H4 (cell line): ENCODE results near the gene SESN2. TPM values are rescaled to one million over a fixed set of nuclear protein-coding genes. Genes with fewer than 3 reads are reported as not detected.

Source experiments
- DNase-seq: peaks from one replicate; pipeline ENCODE4 v3.0.0-alpha.2; 2015; ENCODE audit warnings: low spot score
- total RNA-seq: library from RNA; depleted of rRNA; stranded (reverse); fragments of >200 nt; shearing (Covaris generic); gene quantifications from 2 replicates; pipeline ENCODE4 v1.2.3, GENCODE V29; 2014

SESN2 gene
- total RNA-seq, 1 experiment from 2014 or later, result 11.8 TPM

- DNase-seq, result peak; percentile 87
These were observed 10.1 kb upstream of the SESN2 start for GRCh38 chr1:28249013-28249865.

GRCh38 chr1:28249866-28250295 lies 9.4 kb upstream of the SESN2 start:
- no peak for DNase-seq

GRCh38 chr1:28256197-28256827 lies 3.0 kb upstream of the SESN2 start:
- no peak for DNase-seq

- DNase-seq, result no peak
These were observed 1.6 kb upstream of the SESN2 start for GRCh38 chr1:28257736-28258135.

- DNase-seq, result no peak
These were observed 578 bp upstream of the SESN2 start for GRCh38 chr1:28258628-28259251.

DNA sequence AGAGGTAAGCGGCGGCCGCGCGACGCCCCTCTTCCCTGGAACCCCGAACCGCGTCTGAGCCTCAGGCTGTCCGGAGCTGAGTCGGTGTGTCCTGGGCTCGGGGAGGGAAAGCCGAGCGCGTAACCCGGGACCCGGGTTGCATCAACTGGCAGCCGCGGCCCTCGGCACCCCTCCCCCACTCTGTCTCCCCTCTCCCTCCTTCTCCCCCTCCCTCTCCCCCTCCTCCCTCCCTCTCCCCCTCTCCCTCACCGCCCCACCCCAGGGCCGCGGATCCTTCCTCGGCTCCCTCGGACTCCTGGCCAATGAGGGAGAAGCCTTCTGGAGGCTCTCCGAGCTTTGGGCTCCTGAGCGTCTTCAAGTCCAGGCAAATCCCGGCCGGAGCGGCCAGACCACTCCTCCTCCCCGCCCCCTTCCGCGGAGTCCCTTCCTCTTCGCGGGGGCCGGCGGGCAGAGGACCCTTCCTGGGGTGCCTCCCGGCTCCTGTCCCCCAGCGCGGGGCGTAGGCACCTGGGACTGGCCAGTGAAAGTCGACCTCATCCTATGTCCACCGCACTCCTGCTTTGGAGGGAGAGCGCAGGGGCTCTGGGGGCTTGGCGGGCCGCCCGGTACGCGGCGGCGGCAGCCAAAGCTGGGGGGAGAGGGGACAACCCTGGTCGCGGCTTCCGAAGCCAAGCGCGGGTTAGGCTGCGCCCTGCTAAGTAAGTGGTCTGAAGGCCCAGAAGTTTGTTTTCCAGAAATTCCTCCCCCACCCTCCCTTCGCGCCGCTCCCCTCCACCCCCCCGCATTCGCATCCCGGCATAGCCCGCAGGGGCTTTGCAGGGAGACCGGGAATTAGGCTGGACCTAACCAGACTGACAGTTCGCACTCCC lies 850 bp downstream of the SESN2 start:
- DNase-seq, result peak; percentile 62

DNA sequence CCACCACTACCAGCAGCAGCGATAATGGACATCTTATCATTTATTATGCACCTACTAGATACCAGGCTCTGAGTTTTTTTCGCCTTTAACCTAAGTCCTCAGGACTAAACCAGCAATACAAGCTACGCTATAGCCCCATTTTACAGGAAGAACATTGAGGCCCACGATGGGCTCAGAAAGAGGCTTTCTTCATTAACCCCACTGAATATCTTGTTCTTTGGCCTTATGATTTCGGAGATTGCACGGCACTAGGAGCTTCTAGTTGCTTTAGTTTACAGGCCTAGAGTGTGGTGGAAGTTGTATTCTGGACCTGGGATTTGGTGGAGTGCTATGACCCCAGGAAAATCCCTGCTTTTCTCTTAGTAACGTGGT lies 1.5 kb downstream of the SESN2 start:
- no peak for DNase-seq

GRCh38 chr1:28264897-28265296 lies 5.6 kb downstream of the SESN2 start:
- DNase-seq, result no peak

DNA sequence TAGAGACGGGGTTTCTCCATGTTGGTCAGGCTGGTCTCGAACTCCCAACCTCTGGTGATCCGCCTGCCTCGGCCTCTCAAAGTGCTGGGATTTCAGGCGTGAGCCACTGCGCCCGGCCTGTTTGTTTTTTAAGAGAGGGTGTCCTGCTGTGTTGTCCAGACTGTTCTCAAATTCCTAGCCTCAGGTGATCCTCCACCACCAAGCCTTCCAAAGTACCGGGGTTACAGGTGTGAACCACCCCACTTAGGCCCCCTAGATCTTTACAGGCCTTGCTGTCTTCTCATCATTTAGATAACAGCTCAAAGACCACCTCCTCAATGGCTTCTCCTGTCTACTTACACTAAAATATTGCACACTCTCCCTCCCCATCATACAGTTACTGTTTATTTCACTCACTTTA lies 6.3 kb downstream of the SESN2 start:
- no peak for DNase-seq

DNA sequence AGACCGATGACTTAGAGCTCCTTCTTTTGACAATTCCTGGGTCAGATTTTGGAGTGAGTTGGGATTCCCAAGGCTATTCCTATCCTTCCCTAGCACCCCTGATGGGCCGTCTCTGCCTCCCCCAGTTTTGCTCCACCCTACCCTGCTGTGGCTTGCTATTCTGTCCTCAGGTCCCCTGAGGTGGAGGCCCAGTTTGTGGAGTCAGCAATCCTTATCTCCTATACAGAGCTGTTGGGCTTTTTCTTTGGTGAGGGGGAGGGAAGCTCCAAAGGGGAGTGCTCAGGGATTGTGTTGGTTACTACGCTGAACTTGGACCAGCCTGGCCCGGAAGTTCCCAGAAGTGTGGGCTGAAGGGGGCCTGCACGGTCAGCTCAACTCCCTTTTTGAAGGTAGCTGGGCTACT lies 7.6 kb downstream of the SESN2 start:
- DNase-seq, result no peak

GRCh38 chr1:28267633-28268032 lies 8.3 kb downstream of the SESN2 start:
- no peak for DNase-seq

DNA sequence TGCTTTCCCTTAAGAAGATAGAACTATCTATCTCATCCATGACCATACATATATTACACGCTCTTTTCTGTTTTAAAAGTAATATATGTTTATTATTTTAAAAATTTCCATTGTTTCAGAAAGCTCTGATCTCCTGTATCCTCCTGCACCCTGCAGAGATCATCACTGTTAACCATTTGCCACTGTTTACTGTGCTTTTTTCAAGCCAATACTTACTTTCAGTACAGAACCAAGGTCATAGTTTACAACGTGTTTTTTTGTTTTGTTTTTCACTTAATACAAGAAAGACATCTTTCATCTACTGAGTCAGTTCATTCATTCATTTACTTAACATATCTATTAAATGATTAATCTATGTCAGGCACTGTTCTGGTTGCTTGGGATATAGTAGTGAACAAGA lies 10.2 kb downstream of the SESN2 start:
- DNase-seq, result no peak

- DNase-seq, result no peak
These were observed 13.0 kb downstream of the SESN2 start for GRCh38 chr1:28272215-28272852.

DNA sequence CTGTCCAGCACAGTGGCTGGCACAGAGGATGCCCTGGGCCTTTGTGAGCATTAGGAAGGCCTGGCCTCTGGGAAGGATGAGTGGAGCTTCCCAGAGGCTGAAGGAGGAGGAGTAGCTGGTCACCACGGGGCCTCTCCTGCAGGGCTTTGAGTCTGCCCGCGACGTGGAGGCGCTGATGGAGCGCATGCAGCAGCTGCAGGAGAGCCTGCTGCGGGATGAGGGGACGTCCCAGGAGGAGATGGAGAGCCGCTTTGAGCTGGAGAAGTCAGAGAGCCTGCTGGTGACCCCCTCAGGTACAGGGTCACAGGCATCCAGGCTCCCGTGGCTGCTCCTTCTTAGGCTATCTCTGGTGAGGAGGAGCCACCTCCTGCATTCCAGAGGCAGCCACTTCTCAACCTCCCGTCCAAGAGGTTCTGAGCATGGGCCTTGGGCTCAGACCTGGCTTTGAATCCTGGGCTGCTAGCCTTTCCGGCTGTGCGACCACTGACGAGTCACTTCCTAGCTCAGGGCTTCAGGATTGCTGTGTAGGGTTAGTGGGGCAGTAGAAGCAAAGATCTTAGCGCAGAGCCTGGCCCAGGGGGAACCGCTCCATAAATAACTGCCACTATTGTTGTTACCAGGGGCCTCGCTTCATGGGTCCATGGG lies 14.0 kb downstream of the SESN2 start:
- DNase-seq, result no peak

- no peak for DNase-seq
These were observed 19.4 kb downstream of the SESN2 start for GRCh38 chr1:28278763-28279162.

- DNase-seq, result no peak
These were observed 20.4 kb downstream of the SESN2 start for GRCh38 chr1:28279721-28280120.

DNA sequence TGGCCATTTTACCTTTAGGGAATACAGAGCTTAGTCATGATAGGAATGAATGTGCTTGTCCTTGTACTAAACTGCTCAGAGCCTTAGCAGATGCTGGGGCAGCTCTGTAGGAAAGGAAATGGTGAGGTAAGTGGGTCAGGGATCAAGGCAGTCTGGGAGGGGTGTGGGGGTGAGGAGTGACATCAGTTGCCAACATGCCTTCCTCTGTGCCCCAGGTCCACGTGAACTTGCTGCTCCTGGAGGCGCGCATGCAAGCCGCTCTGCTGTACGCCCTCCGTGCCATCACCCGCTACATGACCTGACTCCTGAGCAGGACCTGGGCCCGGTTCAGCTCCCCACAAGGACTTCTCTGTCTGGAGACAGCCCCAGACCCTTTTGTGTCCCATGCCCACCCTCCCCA lies 21.2 kb downstream of the SESN2 start:
- no peak for DNase-seq

DNA sequence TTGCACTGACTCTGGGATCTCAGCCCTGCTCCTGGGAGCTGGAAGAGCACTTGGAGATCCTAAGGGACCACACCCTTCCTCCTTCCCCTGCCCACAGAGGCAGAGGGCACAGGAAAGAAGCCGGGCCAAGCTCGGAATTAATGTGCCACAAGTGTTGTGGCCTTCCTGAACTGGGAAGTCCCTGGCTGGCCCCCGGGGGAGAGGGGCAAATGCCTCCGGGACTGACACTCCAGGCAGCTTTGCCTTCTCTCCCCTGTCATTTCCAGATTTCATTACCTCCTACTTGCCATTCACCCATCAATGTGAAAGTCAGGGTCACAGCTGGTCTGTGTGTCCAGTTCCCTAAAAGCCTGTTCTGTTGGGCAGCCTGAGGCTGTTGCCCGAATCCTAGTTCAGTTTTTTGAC lies 21.7 kb downstream of the SESN2 start:
- no peak for DNase-seq

GRCh38 chr1:28281608-28282425 lies 22.5 kb downstream of the SESN2 start:
- DNase-seq, result no peak
